Hepatocyte (in vitro differentiated cells): ENCODE measurements around the gene SLC39A11.

ENCODE experiments used
- CTCF ChIP-seq: fragments of 200-600 bp; sonication (generic); IDR thresholded peaks from 2 replicates; pipeline ENCODE4 v1.5.1; 2016; ENCODE audit warnings: antibody characterized with exemption, mild to moderate bottlenecking; ENCODE audit not compliant: poor library complexity
- EZH2 ChIP-seq: fragments of 200-600 bp; sonication (generic); IDR thresholded peaks from 2 replicates; pipeline ENCODE4 v1.6.1; 2016; ENCODE audit warnings: antibody characterized with exemption, mild to moderate bottlenecking, borderline replicate concordance

GRCh38 chr17:72953621-72954020, 138.9 kb downstream of the SLC39A11 start:
- TF ChIP-seq CTCF = no peak
- TF ChIP-seq EZH2 = no peak
